HG02970 (cell line): ENCODE results near the gene TMEM9.

ENCODE experiments used
- ATAC-seq: cut with Tn5 transposase; IDR thresholded peaks from one replicate; pipeline ENCODE4 v1.9.1; 2021; ENCODE audit warnings: mild to moderate bottlenecking, moderate library complexity, moderate number of reproducible peaks; ENCODE audit not compliant: unreplicated experiment, low FRiP score

TMEM9 gene

GRCh38 chr1:201088395-201088794, 65.9 kb downstream of the TMEM9 start:
- ATAC-seq = no peak

DNA sequence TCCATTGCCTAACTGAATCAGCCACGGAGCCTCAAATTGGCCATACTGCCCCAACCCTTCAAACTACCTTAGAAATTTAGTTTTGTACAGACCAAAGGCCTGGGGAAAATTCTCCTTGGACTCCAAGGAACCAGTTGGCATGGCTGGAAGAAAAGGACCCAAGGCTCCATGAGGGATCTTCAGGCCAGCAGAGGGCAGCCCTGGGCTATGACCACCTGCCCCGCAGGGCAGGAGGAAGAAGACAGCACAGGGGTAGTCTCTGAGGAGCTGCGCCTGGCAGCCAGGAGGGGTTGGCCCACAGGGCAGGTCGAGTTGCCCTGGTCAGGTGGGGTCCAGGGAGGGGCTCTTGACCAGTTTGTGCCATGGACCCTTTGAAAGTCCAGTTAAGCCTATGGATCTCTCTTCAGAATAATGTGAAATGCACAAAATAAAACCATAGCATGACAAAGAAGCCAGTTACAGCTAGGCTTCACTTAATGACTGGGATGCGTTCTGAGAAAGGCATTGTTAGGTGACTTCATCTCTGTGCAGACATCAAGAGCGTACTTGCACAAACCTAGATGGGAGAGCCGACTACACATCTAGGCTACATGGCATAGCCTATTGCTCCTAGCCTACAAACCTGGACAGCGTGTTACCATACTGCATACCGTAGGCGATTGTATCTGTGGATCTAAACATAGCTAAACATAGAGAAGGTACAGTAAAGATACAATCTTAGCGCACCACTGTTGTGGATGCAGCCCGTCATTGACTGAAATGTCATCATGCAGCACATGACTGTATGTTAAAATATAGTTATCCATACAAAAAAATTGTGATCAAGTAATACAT, 68.2 kb downstream of the TMEM9 start:
- no peak for ATAC-seq
